Uterus (tissue), 2 donors: ENCODE results near the gene TP53RK.

Experiments used
- POLR2A ChIP-seq, 2 donors: fragments of 450-650 bp; IDR thresholded peaks; one replicate each; pipeline ENCODE4 v1.6.1; 2016; ENCODE audit warnings: antibody characterized with exemption in 2 of 2, mild to moderate bottlenecking in 1 of 2, moderate library complexity in 1 of 2
- TF ChIP-seq, protein P1 (sequence below), 4 experiments: fragments of 200-600 bp in 2 of 4; fragments of 450-650 bp in 2 of 4; sonication (generic) in 2 of 4; IDR thresholded peaks; one replicate each; pipeline ENCODE4 v1.5.1; 2016 to 2019; ENCODE audit warnings: antibody characterized with exemption in 4 of 4, mild to moderate bottlenecking in 2 of 4, moderate library complexity in 1 of 4

DNA sequence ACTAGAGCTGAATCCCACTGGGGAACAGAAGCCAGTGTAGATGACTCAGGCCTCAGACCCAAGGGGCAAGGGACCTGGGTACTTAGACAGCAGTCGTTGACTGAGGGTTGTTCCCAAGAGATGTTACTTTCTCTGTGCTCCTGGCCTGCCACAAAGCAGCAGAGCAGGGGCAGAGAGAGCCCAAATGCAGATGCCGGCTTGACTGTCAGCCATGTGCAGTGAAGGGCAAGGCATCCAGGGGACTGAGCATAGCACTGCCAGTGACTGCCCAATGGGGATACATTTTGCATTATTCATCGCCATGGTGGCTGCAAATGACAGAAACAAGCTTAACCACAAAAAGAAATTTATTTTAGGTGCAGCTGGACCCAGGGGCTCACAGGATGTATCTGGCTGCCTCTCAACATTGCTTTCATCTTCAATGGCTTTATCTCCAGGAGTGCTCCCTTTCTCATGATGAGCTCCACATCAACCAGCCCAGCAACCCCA, 7.6 kb upstream of the TP53RK start:
- TF ChIP-seq POLR2A (IDR thresholded peaks at IDR 0.05): no peak
- TF ChIP-seq, protein P1, sequence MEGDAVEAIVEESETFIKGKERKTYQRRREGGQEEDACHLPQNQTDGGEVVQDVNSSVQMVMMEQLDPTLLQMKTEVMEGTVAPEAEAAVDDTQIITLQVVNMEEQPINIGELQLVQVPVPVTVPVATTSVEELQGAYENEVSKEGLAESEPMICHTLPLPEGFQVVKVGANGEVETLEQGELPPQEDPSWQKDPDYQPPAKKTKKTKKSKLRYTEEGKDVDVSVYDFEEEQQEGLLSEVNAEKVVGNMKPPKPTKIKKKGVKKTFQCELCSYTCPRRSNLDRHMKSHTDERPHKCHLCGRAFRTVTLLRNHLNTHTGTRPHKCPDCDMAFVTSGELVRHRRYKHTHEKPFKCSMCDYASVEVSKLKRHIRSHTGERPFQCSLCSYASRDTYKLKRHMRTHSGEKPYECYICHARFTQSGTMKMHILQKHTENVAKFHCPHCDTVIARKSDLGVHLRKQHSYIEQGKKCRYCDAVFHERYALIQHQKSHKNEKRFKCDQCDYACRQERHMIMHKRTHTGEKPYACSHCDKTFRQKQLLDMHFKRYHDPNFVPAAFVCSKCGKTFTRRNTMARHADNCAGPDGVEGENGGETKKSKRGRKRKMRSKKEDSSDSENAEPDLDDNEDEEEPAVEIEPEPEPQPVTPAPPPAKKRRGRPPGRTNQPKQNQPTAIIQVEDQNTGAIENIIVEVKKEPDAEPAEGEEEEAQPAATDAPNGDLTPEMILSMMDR (IDR thresholded peaks at IDR 0.05): no peak
